Gastrocnemius medialis (tissue), 4 donors: Measurements from ENCODE around the gene ISM1. TPM values are rescaled to one million over a fixed set of nuclear protein-coding genes. Genes with fewer than 3 reads are reported as not detected.

Source experiments
- ATAC-seq, 2 donors: fragments of 150-250 bp; one replicate each; pipeline ENCODE4 v1.9.1; 2016
- DNase-seq, 2 donors: peaks; one replicate each; pipeline ENCODE4 v3.0.0-alpha.2; 2019
- H3K27ac ChIP-seq, 4 donors: fragments of 200-600 bp; sonication (generic); 1 replicate in 1 of 4; 2 replicates in 3 of 4; pipeline ENCODE4 v1.5.1; 2016 to 2018; ENCODE audit warnings: mild to moderate bottlenecking in 2 of 4, moderate library complexity in 1 of 4
- H3K27me3 ChIP-seq, 3 donors: fragments of 200-600 bp; sonication (generic) in 2 of 3; 1 replicate in 1 of 3; 2 replicates in 2 of 3; pipeline versions ENCODE4 v1.5.1 to v1.6.0; 2016 to 2019; ENCODE audit warnings: mild to moderate bottlenecking in 1 of 3, moderate library complexity in 1 of 3
- H3K36me3 ChIP-seq, 2 donors: fragments of 200-600 bp; sonication (generic) in 1 of 2; one replicate each; pipeline ENCODE4 v1.5.1; 2017 to 2018
- H3K4me1 ChIP-seq, 2 donors: fragments of 200-600 bp; sonication (generic) in 1 of 2; one replicate each; pipeline ENCODE4 v1.5.1; 2016 to 2017; ENCODE audit warnings: mild to moderate bottlenecking in 2 of 2
- H3K4me3 ChIP-seq, 4 donors: fragments of 200-600 bp; sonication (generic) in 3 of 4; 1 replicate in 1 of 4; 2 replicates in 3 of 4; pipeline ENCODE4 v1.5.1; 2016 to 2019; ENCODE audit warnings: mild to moderate bottlenecking in 2 of 4
- H3K9me3 ChIP-seq, 3 donors: fragments of 200-600 bp; sonication (generic) in 2 of 3; 1 replicate in 1 of 3; 2 replicates in 2 of 3; pipeline ENCODE4 v1.5.1; 2016 to 2019
- CTCF ChIP-seq, 5 experiments: fragments of 450-650 bp in 3 of 5; fragments of 200-600 bp in 2 of 5; sonication (generic) in 2 of 5; IDR thresholded peaks in 4 of 5; conservative IDR thresholded peaks in 1 of 5; 1 replicate in 4 of 5; 2 replicates in 1 of 5; pipeline ENCODE4 v1.5.1; 2016 to 2019; ENCODE audit warnings: antibody characterized with exemption in 5 of 5, mild to moderate bottlenecking in 3 of 5, moderate library complexity in 3 of 5
- POLR2A ChIP-seq, 2 donors: fragments of 450-650 bp; IDR thresholded peaks; one replicate each; pipeline ENCODE4 v1.6.1; 2017; ENCODE audit warnings: antibody characterized with exemption in 2 of 2, mild to moderate bottlenecking in 2 of 2, moderate library complexity in 2 of 2
- in situ Hi-C, 4 donors: fragments of 200-750 bp; cut with MboI; loops; one replicate each; pipeline versions ENCODE4 v1.15.0 to v1.8.0; 2017; ENCODE audit warnings: low sequenced_read_pairs in 4 of 4
- intact Hi-C: fragments of 100-400 bp; cut with DNase I; formaldehyde crosslinking; loops from one replicate; pipeline ENCODE4 v1.15.1; 2023; ENCODE audit warnings: low total_unique reads
- total RNA-seq, 4 donors: library from RNA; depleted of rRNA; stranded (reverse); fragments of >200 nt; gene quantifications; one replicate each; pipeline versions ENCODE4 v1.1.0 to v1.2.3, GENCODE V29; 2016

Gene ISM1
- total RNA-seq, 4 donors from 2014 or later, result 0.61 to 3.7 (median 0.78) TPM

- Histone ChIP-seq H3K4me3 (no peak overlapping the region), H3K27ac (no peak overlapping the region), H3K9me3 (no peaks in the 10 kb centered on the region), H3K36me3 (no peaks in the 10 kb centered on the region), H3K4me1 (no peaks in the 10 kb centered on the region), H3K27me3 (no peaks in the 10 kb centered on the region)
- in situ Hi-C loops, result loop anchor here in 1 of 4 donors (25.0 kb wide), 2 partner anchors 183 to 467 kb away; no protein-coding TSS in a partner anchor
- ATAC-seq (no peak), DNase-seq (no peak)
- TF ChIP-seq CTCF (IDR thresholded peaks at IDR 0.05 in 4 of 5, conservative IDR thresholded peaks at IDR 0.05 in 1 of 5), result no peak
- no peak for TF ChIP-seq POLR2A (IDR thresholded peaks at IDR 0.05)
- intact Hi-C loops, result no loop called here
Measured at GRCh38 chr20:13295637-13296036, 74.6 kb downstream of the ISM1 start.

GRCh38 chr20:13296070-13296469, 75.0 kb downstream of the ISM1 start:
- Histone ChIP-seq H3K4me3 (no peak overlapping the region), H3K36me3 (no peaks in the 10 kb centered on the region), H3K27me3 (no peaks in the 10 kb centered on the region), H3K9me3 (no peaks in the 10 kb centered on the region), H3K27ac (no peak overlapping the region), H3K4me1 (no peaks in the 10 kb centered on the region)
- intact Hi-C loops (no loop called here), in situ Hi-C loops (loop anchor here in 1 of 4 donors (25.0 kb wide), 2 partner anchors 184 to 466 kb away; no protein-coding TSS in a partner anchor)
- ATAC-seq (no peak), DNase-seq (no peak)
- no peak for TF ChIP-seq POLR2A (IDR thresholded peaks at IDR 0.05)
- no peak for TF ChIP-seq CTCF (IDR thresholded peaks at IDR 0.05 in 4 of 5, conservative IDR thresholded peaks at IDR 0.05 in 1 of 5)

GRCh38 chr20:13297147-13297899, 76.2 kb downstream of the ISM1 start:
- in situ Hi-C loops (loop anchor here in 1 of 4 donors (25.0 kb wide), 2 partner anchors 185 to 465 kb away; no protein-coding TSS in a partner anchor), intact Hi-C loops (no loop called here)
- ATAC-seq, result no peak
- Histone ChIP-seq H3K9me3 (no peaks in the 10 kb centered on the region), H3K4me3 (no peak overlapping the region), H3K4me1 (no peaks in the 10 kb centered on the region), H3K36me3 (no peaks in the 10 kb centered on the region), H3K27me3 (no peaks in the 10 kb centered on the region), H3K27ac (no peak overlapping the region)
- no peak for TF ChIP-seq POLR2A (IDR thresholded peaks at IDR 0.05)
- no peak for TF ChIP-seq CTCF (IDR thresholded peaks at IDR 0.05 in 4 of 5, conservative IDR thresholded peaks at IDR 0.05 in 1 of 5)
- DNase-seq, result no peak

- TF ChIP-seq CTCF (IDR thresholded peaks at IDR 0.05 in 4 of 5, conservative IDR thresholded peaks at IDR 0.05 in 1 of 5) (no peak), POLR2A (IDR thresholded peaks at IDR 0.05) (no peak)
- Histone ChIP-seq H3K9me3 (no peaks in the 10 kb centered on the region), H3K4me3 (no peak overlapping the region), H3K4me1 (no peaks in the 10 kb centered on the region), H3K27me3 (no peaks in the 10 kb centered on the region), H3K27ac (no peak overlapping the region), H3K36me3 (no peaks in the 10 kb centered on the region)
- ATAC-seq (no peak), DNase-seq (no peak)
- intact Hi-C loops (no loop called here), in situ Hi-C loops (loop anchor here in 1 of 4 donors (25.0 kb wide), 2 partner anchors 187 to 463 kb away; no protein-coding TSS in a partner anchor)
Measured at GRCh38 chr20:13298692-13299373, 77.8 kb downstream of the ISM1 start.
